WTC11 (cell line): ENCODE results near the gene TTLL9. TPM values are rescaled to one million over a fixed set of nuclear protein-coding genes. Genes with fewer than 3 reads are reported as not detected.

ENCODE experiments used
- AR ChIP-seq: fragments of 250-450 bp; sonication (Bioruptor Pico); IDR thresholded peaks from 2 replicates; pipeline ENCODE4 v1.9.0; 2021; ENCODE audit warnings: mild to moderate bottlenecking
- CTCF ChIP-seq: fragments of 200-600 bp; IDR thresholded peaks from 2 replicates; pipeline ENCODE4 v1.8.0; 2022; ENCODE audit warnings: antibody characterized with exemption
- FOXP1 ChIP-seq: sonication (generic); formaldehyde crosslinking; IDR thresholded peaks from 2 replicates; pipeline ENCODE4 v1.8.0; 2022; ENCODE audit warnings: missing genetic modification reagents, mild to moderate bottlenecking, moderate library complexity, borderline replicate concordance
- GTF2I ChIP-seq: fragments of 250-450 bp; sonication (Bioruptor Pico); conservative IDR thresholded peaks from 2 replicates; pipeline ENCODE4 v1.4.0; 2021; ENCODE audit warnings: mild to moderate bottlenecking
- HMGA2 ChIP-seq: fragments of 250-450 bp; sonication (Bioruptor Pico); IDR thresholded peaks from 2 replicates; pipeline ENCODE4 v1.4.0; 2021; ENCODE audit warnings: mild to moderate bottlenecking, moderate library complexity
- JAZF1 ChIP-seq: fragments of 250-450 bp; sonication (Bioruptor Pico); IDR thresholded peaks from 2 replicates; pipeline ENCODE4 v1.9.0; 2021; ENCODE audit warnings: moderate library complexity, mild to moderate bottlenecking, inconsistent platforms
- MYBL2 ChIP-seq: sonication (generic); formaldehyde crosslinking; IDR thresholded peaks from 2 replicates; pipeline ENCODE4 v1.8.1; 2023; ENCODE audit warnings: mild to moderate bottlenecking, moderate library complexity, missing genetic modification reagents
- NFYB ChIP-seq: sonication (generic); formaldehyde crosslinking; conservative IDR thresholded peaks from 2 replicates; pipeline ENCODE4 v1.8.0; 2022; ENCODE audit warnings: low read depth, missing genetic modification reagents
- STAT6 ChIP-seq: sonication (generic); formaldehyde crosslinking; conservative IDR thresholded peaks from 2 replicates; pipeline ENCODE4 v1.8.1; 2023; ENCODE audit warnings: mild to moderate bottlenecking, low read depth, missing genetic modification reagents, moderate library complexity
- TEAD1 ChIP-seq: sonication (generic); formaldehyde crosslinking; IDR thresholded peaks from 2 replicates; pipeline ENCODE4 v1.8.0; 2022; ENCODE audit warnings: mild to moderate bottlenecking, missing genetic modification reagents
- TP53 ChIP-seq: sonication (generic); formaldehyde crosslinking; IDR thresholded peaks from 2 replicates; pipeline ENCODE4 v1.8.1; 2023; ENCODE audit warnings: mild to moderate bottlenecking, missing genetic modification reagents
- USF1 ChIP-seq: sonication (generic); formaldehyde crosslinking; IDR thresholded peaks from 2 replicates; pipeline ENCODE4 v1.8.0; 2022; ENCODE audit warnings: mild to moderate bottlenecking, missing genetic modification reagents
- ZBTB21 ChIP-seq: sonication (generic); formaldehyde crosslinking; IDR thresholded peaks from 2 replicates; pipeline ENCODE4 v1.8.1; 2023; ENCODE audit warnings: mild to moderate bottlenecking, missing genetic modification reagents, borderline replicate concordance
- ZNF121 ChIP-seq: sonication (generic); formaldehyde crosslinking; IDR thresholded peaks from 2 replicates; pipeline ENCODE4 v1.8.0; 2023; ENCODE audit warnings: missing genetic modification reagents
- ZNF263 ChIP-seq: sonication (generic); formaldehyde crosslinking; IDR thresholded peaks from 2 replicates; pipeline ENCODE4 v1.8.1; 2022; ENCODE audit warnings: low read depth, mild to moderate bottlenecking, moderate library complexity, missing genetic modification reagents
- ZNF317 ChIP-seq: sonication (generic); formaldehyde crosslinking; IDR thresholded peaks from 2 replicates; pipeline ENCODE4 v1.8.1; 2023; ENCODE audit warnings: low read depth, mild to moderate bottlenecking, moderate library complexity, missing genetic modification reagents, borderline replicate concordance
- ZNF532 ChIP-seq: fragments of 250-450 bp; sonication (Bioruptor Pico); IDR thresholded peaks from 2 replicates; pipeline ENCODE4 v1.9.0; 2021; ENCODE audit warnings: mild to moderate bottlenecking, borderline replicate concordance
- ZNF671 ChIP-seq: fragments of 250-450 bp; sonication (Bioruptor Pico); IDR thresholded peaks from 2 replicates; pipeline ENCODE4 v1.8.0; 2021; ENCODE audit warnings: mild to moderate bottlenecking
- total RNA-seq: library from RNA; stranded (reverse); gene quantifications from 3 replicates; pipeline ENCODE4 v1.2.3, GENCODE V29; 2021

Gene TTLL9
- total RNA-seq, 1 experiment from 2014 or later: not detected

GRCh38 chr20:31879143-31879987 is 8.9 kb downstream of the TTLL9 start (continued):
- TF ChIP-seq HMGA2 (CRISPR knock-in tag): no peak
- no peak for TF ChIP-seq CTCF
- TF ChIP-seq TP53: no peak
- TF ChIP-seq NFYB: peak; percentile 52
- no peak for TF ChIP-seq ZNF317 (CRISPR knock-in tag)
- TF ChIP-seq TEAD1 (CRISPR knock-in tag): peak; percentile 39; the same call in 1 of the 2 replicates
- peak; percentile 60; the same call in 1 of the 2 replicates for TF ChIP-seq USF1 (CRISPR knock-in tag)
- TF ChIP-seq ZNF532 (CRISPR knock-in tag): no peak
- TF ChIP-seq ZBTB21 (CRISPR knock-in tag): no peak
- TF ChIP-seq JAZF1 (CRISPR knock-in tag): no peak
- TF ChIP-seq ZNF671 (CRISPR knock-in tag): no peak
- TF ChIP-seq ZNF121 (CRISPR knock-in tag): peak; percentile 74; the same call in 1 of the 2 replicates
- TF ChIP-seq MYBL2 (CRISPR knock-in tag): no peak
- no peak for TF ChIP-seq STAT6
- no peak for TF ChIP-seq AR (CRISPR knock-in tag)
- TF ChIP-seq GTF2I (CRISPR knock-in tag): 0 out of 2 replicates have a peak, but pooled peaks have one; percentile 51
- TF ChIP-seq FOXP1 (CRISPR knock-in tag): no peak
- no peak for TF ChIP-seq ZNF263 (CRISPR knock-in tag)
